GM12874 (cell line): ENCODE data around the gene CAMK2D.

ENCODE experiments used
- TF ChIP-seq, protein P1 (sequence below): IDR thresholded peaks from 2 replicates; pipeline ENCODE4 v1.5.1; 2011; ENCODE audit warnings: low read depth, mild to moderate bottlenecking, control low read depth, low read length, moderate library complexity; ENCODE audit not compliant: insufficient read depth

CAMK2D gene

GRCh38 chr4:113730467-113731216, 30.9 kb downstream of the CAMK2D start:
- TF ChIP-seq, protein P1, sequence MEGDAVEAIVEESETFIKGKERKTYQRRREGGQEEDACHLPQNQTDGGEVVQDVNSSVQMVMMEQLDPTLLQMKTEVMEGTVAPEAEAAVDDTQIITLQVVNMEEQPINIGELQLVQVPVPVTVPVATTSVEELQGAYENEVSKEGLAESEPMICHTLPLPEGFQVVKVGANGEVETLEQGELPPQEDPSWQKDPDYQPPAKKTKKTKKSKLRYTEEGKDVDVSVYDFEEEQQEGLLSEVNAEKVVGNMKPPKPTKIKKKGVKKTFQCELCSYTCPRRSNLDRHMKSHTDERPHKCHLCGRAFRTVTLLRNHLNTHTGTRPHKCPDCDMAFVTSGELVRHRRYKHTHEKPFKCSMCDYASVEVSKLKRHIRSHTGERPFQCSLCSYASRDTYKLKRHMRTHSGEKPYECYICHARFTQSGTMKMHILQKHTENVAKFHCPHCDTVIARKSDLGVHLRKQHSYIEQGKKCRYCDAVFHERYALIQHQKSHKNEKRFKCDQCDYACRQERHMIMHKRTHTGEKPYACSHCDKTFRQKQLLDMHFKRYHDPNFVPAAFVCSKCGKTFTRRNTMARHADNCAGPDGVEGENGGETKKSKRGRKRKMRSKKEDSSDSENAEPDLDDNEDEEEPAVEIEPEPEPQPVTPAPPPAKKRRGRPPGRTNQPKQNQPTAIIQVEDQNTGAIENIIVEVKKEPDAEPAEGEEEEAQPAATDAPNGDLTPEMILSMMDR, result no peak

DNA sequence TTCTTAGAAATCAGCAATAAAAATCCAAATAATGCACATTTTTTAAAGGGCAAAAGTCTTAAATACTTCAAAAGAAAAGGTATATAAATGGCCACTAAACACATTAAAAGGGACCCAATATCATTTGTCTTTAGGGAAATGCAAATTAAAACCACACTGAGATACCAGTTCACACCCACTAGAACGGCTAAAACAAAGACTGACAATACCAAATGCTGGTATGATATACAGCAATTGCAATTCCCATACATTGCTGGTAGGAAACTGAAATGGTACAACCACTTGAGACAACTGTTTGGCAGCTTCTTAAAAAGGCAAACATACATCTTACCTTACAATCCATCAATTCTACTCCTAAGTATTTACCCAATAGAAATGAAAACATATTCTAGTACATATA, 33.7 kb downstream of the CAMK2D start:
- TF ChIP-seq, protein P1, result no peak

- TF ChIP-seq, protein P1, result no peak
These were observed 35.6 kb downstream of the CAMK2D start for GRCh38 chr4:113725963-113726362.

GRCh38 chr4:113718252-113718651, 43.3 kb downstream of the CAMK2D start:
- TF ChIP-seq, protein P1, result no peak

GRCh38 chr4:113711883-113712662, 49.5 kb downstream of the CAMK2D start:
- TF ChIP-seq, protein P1, result no peak

- TF ChIP-seq, protein P1, result no peak
These were observed 53.3 kb downstream of the CAMK2D start for GRCh38 chr4:113708250-113708649.

- TF ChIP-seq, protein P1, result no peak
These were observed 54.5 kb downstream of the CAMK2D start for GRCh38 chr4:113707048-113707447.
